GM08714 (cell line): Measurements from ENCODE around the gene MCTP2.

Source experiments
- H3K4me3 ChIP-seq: fragments of 200-500 bp; sonication (Bioruptor generic); 2 replicates; pipeline ENCODE4 v1.5.1; 2014; ENCODE audit warnings: mild to moderate bottlenecking, low read length, inconsistent platforms
- ZNF274 ChIP-seq: IDR thresholded peaks from 2 replicates; pipeline ENCODE4 v1.6.1; 2012; ENCODE audit warnings: mild to moderate bottlenecking, low read depth, low read length

Gene MCTP2

DNA sequence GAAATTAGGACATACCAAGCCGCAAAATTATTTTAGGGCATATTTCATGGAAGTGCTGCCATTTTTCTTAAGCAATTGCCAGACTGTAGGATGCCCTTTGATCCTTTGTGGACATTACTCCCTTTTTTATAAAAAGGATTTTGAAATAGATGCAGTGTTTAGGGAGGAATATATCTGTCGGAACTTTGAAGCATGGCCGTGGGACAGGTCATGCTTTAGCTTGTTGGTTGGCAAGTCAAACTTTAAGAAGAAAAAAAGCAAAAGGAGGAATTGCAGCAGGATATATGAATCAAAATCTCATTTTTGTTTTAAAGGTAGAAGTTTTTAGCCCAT is 122.1 kb downstream of the MCTP2 start:
- TF ChIP-seq ZNF274, result no peak
- no peak overlapping the region for H3K4me3 ChIP-seq

DNA sequence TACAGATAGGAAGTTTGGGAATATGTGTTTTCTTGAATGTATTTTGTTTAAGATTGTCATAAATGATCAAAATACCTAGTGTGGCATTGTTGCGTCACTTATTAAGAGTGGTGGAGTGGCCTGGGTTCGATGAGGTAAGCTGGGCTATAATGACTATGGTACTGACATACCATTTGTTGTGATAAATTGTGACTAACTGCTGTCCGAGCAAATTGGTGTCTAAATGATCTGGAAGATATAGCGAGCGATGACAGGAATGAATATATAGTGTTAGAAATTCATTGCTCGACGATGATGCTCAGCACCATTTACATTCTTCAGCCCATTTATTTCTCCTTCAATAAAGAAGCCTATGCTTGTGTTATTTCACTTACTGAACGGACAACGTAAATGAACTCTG is 123.3 kb downstream of the MCTP2 start:
- H3K4me3 ChIP-seq, result no peak overlapping the region
- no peak for TF ChIP-seq ZNF274

DNA sequence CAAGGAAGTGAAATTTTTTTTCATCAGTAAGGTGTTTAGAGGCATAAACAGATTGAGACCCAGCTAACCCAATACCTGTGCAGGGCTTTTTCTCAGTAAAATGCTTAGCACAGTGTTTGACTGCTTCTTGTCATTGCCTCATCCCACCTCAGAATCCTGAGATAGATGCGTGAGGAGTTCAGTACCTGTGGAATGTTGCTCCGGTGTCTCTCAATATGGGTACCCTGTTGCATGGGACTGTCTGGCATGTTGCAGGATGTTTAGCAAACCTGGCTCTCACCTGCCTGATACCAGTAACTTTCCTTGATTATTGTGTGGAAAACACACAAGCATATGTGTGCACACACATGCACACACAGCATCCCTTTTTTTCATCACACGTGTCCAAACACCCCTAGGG is 128.4 kb downstream of the MCTP2 start:
- TF ChIP-seq ZNF274, result no peak
- H3K4me3 ChIP-seq, result no peak overlapping the region

DNA sequence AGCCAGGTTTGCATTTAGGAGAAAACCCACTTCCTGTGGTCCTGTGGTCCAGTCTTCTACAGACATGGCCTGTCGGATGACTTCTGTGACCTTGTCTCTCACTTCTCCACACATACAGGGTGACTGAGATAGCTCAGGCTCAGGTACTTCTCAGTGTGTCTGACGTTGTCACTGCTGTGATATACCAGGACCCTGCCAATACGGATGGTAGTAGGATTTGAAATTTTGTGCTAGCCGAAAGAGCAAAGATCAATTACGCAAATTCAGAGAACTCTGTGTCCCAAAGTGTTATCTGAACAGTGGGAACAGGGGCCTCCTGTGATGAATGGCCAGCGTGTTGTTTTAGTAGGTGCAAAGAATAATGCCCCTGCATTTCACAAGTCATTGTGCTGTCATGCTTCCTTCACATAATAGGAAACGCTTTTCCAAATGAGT is 128.9 kb downstream of the MCTP2 start:
- TF ChIP-seq ZNF274, result no peak
- no peak overlapping the region for H3K4me3 ChIP-seq

DNA sequence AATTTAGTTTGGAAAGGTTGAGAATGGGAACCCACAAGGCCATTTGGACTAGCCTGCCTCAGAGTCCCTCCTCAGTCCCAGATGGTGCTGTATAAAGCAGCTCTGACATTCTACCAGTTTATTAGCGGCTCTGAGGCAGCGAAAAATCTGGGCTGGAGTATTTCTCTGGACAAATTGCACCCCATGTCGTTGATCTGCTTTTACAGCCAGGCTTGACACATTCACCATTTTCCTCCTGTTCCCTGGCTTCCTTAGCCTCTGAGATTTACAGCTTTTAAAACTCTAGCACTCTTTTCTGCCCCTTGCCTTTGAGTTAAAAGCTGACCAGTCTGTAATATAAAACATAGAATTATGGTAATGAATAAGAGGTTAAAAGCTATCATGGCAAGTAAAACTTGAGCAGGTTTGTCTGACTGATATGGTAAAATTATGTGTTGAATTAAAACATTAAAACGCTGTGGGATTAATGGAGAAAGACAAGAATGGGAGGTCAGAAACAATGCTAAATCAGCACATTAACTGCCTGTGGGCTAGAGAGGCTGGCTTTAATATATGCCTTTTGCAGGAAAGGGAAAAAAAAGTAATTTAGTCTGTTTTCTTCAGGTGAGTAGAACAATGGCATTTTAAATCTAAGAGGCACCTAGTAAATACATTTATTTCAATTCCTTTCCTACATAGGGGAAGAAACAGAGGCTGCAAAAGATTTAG is 131.2 kb downstream of the MCTP2 start:
- no peak for TF ChIP-seq ZNF274
- H3K4me3 ChIP-seq, result no peak overlapping the region

DNA sequence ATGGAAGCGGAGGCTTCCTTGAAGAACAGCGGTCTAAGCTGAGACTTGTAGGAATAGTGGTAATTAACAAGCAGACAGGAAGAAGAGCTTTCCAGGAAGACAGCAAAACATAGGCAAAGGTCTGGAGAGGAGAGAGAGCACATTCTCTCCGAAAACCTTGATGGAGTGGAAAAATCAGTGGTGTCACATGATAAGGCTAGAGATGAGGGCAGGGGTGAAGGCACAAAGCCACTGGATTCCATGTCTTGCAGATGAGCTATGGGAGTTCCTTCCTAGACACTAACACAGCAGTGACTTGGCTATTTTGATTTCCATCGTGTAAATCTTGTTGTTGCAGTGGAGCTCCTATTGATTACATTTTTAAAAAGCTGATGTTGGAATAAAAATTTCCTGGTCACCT is 132.0 kb downstream of the MCTP2 start:
- no peak overlapping the region for H3K4me3 ChIP-seq
- TF ChIP-seq ZNF274, result no peak

DNA sequence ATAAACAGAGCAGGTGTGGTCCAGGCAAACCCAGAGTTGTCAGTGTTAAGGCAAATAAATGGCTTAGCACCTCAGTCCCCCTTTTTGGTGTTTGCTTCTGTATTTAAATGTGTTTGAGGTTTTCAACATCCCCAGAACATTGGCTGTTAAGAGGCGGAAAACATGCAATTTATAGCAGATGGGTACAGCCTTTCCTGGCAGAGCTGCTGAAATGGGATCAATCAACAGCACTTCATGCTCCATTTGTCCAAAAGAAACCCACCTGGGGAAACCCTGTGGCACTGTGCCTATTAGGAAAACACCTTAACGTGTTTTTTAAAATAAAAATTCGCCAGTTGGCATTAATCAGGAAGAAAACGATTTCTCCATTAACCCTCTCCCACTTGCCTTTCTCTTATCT is 135.4 kb downstream of the MCTP2 start:
- no peak for TF ChIP-seq ZNF274

DNA sequence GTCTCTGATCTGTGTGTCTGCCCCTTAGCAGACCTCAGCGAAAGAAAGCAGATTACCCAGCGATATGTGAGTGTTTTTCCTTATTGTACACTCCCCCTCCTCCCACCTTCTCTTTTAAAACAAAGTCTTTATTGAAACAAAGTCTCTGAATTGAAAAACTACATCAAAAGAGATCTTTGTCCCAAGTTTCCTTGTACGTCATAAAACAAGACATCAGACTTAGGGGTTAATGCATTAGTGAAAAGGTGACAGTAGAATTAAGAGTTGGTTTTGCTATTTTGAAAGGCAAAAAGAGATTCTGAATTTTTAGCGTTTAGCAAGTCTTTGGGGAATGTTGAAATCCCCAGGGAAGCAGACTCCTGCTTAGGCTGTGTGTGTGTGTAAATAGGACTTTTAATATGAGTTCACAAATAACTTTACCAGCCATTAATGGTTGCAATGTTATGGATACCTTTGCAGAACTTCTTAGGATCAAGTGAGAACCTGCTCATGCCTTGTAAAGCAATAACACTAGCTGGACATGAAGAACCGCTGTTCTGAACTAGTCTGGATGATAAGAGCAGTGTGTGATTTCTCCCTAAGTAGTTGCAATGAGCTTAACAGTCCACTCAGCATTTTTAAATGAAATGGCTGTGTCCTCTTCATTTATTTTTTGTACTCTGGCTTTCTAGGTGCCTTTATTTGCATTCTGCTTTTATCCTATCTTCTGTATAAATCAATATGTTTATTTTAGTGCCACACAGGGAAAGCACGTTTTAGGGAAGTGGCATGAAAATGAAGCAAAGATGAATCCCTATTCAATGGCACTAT is 136.6 kb downstream of the MCTP2 start:
- no peak overlapping the region for H3K4me3 ChIP-seq
- TF ChIP-seq ZNF274, result no peak

More for the DNA sequence above, 135.4 kb downstream of the MCTP2 start:
- no peak overlapping the region for H3K4me3 ChIP-seq

DNA sequence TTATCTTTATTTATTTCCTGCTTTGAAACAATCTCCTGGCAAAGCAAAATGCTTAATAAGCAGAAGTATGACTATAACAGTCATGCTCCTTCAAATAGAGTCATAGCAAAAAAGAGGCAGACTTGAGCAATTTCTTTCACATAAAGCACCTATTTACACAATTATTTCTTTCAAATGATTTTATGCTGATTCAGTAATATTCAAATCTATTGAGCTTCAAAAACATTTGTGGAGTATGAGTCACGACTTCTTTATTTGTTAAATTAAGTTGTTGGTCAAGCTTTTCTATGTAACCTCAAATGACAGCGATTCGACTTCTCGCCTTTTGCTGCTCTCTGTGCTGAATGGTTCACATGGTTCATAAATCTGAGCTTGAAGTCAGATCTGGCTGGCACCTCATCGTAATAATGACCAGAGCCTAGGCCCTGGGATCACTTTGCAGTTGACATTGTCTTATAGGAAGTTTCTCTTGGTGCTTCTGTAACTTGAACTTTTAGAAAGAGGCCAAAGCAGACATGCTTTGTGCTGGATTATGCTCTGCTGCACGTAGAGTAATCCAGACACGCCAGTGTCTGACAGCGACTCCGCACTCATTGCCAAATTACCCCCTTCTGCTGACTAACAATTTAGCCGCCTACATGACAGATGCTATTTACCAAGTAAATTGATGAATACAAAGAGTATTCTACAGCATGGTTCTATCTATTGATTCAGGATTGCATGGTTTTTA is 139.0 kb downstream of the MCTP2 start:
- no peak overlapping the region for H3K4me3 ChIP-seq
- no peak for TF ChIP-seq ZNF274

DNA sequence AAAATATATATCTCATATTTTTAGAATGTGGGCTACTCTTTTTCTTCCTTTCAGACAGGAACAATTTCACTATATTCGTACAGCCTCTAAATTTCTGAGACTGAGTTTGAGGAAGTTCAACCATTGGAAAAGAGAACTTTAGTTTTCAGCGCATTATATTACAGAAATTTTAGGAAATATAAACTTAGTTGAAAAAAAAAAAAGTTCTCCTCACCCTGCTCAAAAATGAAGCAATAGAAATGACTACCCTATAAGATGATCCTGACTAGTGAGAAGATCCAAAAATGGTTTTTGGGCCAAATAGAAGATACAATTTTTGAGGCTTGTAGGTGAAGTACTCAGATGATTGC is 139.6 kb downstream of the MCTP2 start:
- H3K4me3 ChIP-seq, result no peak overlapping the region
- TF ChIP-seq ZNF274, result no peak

DNA sequence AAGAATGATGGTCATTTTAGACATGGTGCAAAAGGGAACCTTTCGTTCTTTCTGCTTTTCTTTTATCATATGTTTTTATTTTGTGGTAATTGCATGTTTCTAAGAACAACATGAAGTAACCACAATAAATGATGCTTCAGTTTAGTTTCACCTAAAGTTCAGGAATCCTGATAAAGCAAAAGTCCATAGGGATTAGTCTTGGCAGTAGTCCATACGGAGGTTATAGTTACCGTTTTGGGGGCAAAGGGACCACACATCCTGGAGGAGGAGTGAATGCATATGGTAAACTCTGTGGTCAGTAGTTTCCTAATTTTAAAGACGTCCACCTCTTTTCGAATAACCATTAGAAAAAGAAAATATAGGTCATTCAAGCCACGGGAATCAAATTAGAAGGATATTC is 141.5 kb downstream of the MCTP2 start:
- H3K4me3 ChIP-seq, result no peak overlapping the region
- TF ChIP-seq ZNF274, result no peak

DNA sequence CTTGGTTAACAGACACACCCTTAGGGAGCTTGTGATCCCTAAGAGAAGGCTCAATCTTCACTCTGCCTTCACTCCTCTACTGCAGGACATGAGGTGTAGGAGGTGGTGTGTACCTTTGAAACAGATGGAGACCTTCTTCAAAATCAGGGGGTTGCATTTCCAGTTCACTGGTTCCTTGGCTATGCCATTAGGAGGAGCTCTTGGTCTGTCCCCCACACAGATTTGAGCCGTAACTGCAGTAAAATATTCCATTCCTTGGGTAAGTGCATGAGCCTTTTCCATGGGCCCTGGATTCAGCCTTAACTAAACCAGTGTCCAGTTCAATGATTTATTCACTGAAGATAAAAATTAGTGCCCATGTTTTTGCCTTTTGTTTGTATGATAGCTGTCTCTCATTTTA is 144.6 kb downstream of the MCTP2 start:
- TF ChIP-seq ZNF274, result no peak
- no peak overlapping the region for H3K4me3 ChIP-seq

DNA sequence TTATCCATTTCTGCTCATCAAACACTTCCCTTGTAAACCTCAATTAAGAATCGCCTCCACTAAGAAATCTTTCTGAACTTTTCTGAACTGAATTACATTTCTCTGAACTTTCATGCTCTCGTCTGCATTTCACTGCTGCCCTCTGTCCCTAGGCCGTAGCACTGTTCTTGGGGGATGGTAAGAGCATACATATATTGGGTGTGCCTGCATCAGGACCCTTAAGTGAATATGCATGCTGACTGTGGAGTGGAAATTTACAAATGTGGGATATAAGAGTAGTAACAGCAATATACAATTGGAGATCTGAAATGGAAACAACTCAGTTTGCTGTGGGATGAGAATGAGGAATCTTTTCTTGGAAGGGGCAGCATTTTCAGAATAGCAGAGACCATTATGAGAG is 148.6 kb downstream of the MCTP2 start:
- TF ChIP-seq ZNF274, result no peak
- no peak overlapping the region for H3K4me3 ChIP-seq

DNA sequence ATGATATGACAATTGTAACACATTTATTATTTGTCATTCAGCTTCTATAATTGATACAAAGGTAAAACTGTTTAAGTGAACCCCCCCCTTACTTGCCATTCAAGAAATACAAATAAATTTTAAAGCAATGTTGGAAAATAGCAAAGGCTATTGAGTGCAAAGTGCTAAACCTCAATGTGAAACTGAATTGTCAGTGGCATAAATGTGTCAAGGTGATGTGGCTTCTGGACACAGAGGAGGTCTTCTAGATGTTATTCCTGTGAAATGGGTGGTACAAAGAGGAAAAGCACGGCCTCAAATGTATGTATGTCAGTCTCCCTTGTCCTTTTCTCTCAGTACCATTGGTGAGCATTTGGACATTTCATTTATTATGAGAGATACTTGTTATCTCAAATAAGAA is 149.4 kb downstream of the MCTP2 start:
- no peak overlapping the region for H3K4me3 ChIP-seq
- TF ChIP-seq ZNF274, result no peak

DNA sequence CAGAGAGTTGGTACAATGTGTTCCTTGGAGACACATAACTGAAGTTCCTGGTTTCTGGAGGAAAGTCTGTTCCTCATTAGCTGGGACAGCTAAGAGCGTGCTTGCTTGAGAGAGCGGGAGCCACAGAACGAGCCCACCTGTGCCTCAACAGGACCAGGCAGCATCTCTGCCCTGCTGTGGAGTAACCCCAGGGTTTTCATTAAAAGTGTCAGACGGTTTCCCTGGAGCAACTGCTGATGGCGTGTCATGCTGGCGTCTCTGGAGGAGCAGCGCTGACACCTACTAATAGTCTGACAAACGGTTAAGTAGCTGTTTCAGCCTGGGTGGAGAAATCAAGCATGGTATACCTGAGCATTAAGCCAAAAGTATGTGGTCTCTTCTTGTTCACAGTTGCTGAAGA is 150.0 kb downstream of the MCTP2 start:
- TF ChIP-seq ZNF274, result no peak

DNA sequence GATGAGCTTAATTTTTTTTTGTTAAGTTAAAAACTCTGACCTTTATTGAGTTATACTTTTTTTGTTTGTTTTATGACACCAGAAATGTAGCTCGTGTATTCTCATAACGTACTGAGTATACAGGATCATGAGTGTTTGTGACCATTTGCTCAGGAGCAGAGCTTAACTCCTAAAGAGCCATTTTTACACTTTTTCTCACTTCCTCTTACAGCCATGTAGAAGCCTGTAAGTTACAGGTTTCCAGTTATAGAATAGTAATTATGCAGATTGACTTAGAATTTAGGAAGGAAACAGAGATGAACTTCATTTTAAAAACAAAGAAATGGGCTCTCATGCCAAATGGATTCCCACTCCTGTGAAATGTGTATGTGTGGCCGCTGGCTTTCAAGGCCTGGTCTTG is 151.7 kb downstream of the MCTP2 start:
- no peak overlapping the region for H3K4me3 ChIP-seq
- TF ChIP-seq ZNF274, result no peak

More for the DNA sequence above, 150.0 kb downstream of the MCTP2 start:
- H3K4me3 ChIP-seq, result no peak overlapping the region
